Pancreas (tissue), 10 donors: Measurements from ENCODE around the gene ERC1. TPM values are rescaled to one million over a fixed set of nuclear protein-coding genes. Genes with fewer than 3 reads are reported as not detected.

ENCODE experiments used
- ATAC-seq, 4 donors: fragments of 200-7000 bp; cut with Tn5 transposase; one replicate each; pipeline versions ENCODE4 v1.8.0 to v1.9.1; 2020; ENCODE audit warnings: mild to moderate bottlenecking in 4 of 4, moderate library complexity in 4 of 4
- DNase-seq, 6 donors: peaks; one replicate each; pipeline ENCODE4 v3.0.0-alpha.2; 2020
- FAIRE-seq: peaks from 2 replicates; lab custom pipeline; 2012; peaks lifted over from hg19 to GRCh38; lab: Jason Lieb, UNC
- H3K27ac ChIP-seq, 4 donors: fragments of 200-600 bp; sonication (generic); 1 replicate in 3 of 4; 2 replicates in 1 of 4; pipeline versions ENCODE4 v1.5.0 to v1.8.0; 2020
- H3K27me3 ChIP-seq, 4 donors: fragments of 200-600 bp; one replicate each; pipeline ENCODE4 v1.8.0; 2021
- H3K36me3 ChIP-seq, 3 donors: fragments of 200-600 bp; sonication (generic) in 1 of 3; one replicate each; pipeline versions ENCODE4 v1.5.0 to v1.8.0; 2020 to 2021
- H3K4me1 ChIP-seq, 3 donors: fragments of 200-600 bp; one replicate each; pipeline ENCODE4 v1.8.0; 2021
- H3K4me3 ChIP-seq, 4 donors: fragments of 200-600 bp; sonication (generic) in 2 of 4; one replicate each; pipeline versions ENCODE4 v1.5.0 to v1.8.0; 2020 to 2021
- H3K9me3 ChIP-seq, 4 donors: fragments of 200-600 bp; one replicate each; pipeline ENCODE4 v1.8.0; 2021
- CTCF ChIP-seq, 4 donors: fragments of 200-600 bp; sonication (generic) in 3 of 4; IDR thresholded peaks; one replicate each; pipeline versions ENCODE4 v1.5.0 to v1.8.0; 2021; ENCODE audit warnings: antibody characterized with exemption in 4 of 4
- WGBS, 2 donors: extraction: QIAGEN DNeasy Blood & Tissue Kit; methylation state at CpG; one replicate each; pipeline ENCODE4 v1.1.7; 2013; 5-methylcytosine and 5-hydroxymethylcytosine counted together
- intact Hi-C, 3 donors: fragments of 100-400 bp; cut with DNase I; formaldehyde crosslinking; loops; one replicate each; pipeline versions ENCODE4 v1.11.1 to v1.14.2; 2022
- polyA plus RNA-seq, 2 donors: library from polyadenylated mRNA; stranded (reverse); fragments of 200-250 nt; gene quantifications; one replicate each; pipeline ENCODE4 v1.2.3, GENCODE V29; 2013
- total RNA-seq, 6 donors: library from RNA; stranded (reverse); fragmentation: NEBNext Ultra II Directional in 4 of 6; extraction: Animal tissue kit (Norgen Biotek cat#: 25700) in 4 of 6; gene quantifications; one replicate each; pipeline versions ENCODE4 v1.2.1 to v1.2.4, GENCODE V29; 2021 to 2023
- donor health status: healthy with polysubstance abuse.
- donor health status: DM: no; HTN: no; CAD: no; lungs with moderate emphysema.
- donor health status: DM: no; HTN: no; CAD: no.
- donor health status: control.
- donor health status: control.
- donor health status: Bipolar disorder and iron deficiency.
- donor health status: DM: yes; HTN: yes; CAD: no.
- donor health status: DM: no; HTN: no; CAD: no.
- donor health status: DM: no; HTN: no; CAD: no.
- donor health status: DM: yes; HTN: yes; CAD: no.

ERC1 gene
- total and polyA plus RNA-seq, 8 donors: 4.1 to 41.4 (median 20.5) TPM

- Histone ChIP-seq H3K4me1 (no peaks in the 10 kb centered on the region), H3K27me3 (no peaks in the 10 kb centered on the region), H3K27ac (no peak overlapping the region), H3K36me3 (no peaks in the 10 kb centered on the region), H3K4me3 (no peak overlapping the region), H3K9me3 (no peaks in the 10 kb centered on the region)
- no peak for FAIRE-seq
- no peak for ATAC-seq
- TF ChIP-seq CTCF (IDR thresholded peaks at IDR 0.05): no peak
- WGBS, 2 donors: 70 to 93% methylated on average over 2 of the region's 2 CpGs
- DNase-seq: no peak
- intact Hi-C loops: no loop called here
Measured at GRCh38 chr12:1418144-1418543, 427.1 kb downstream of the ERC1 start.

GRCh38 chr12:1419849-1420371 lies 428.9 kb downstream of the ERC1 start:
- Histone ChIP-seq H3K27me3 (no peaks in the 10 kb centered on the region), H3K27ac (no peak overlapping the region), H3K4me1 (no peaks in the 10 kb centered on the region), H3K36me3 (no peaks in the 10 kb centered on the region), H3K9me3 (no peaks in the 10 kb centered on the region), H3K4me3 (no peak overlapping the region)
- ATAC-seq: no peak
- intact Hi-C loops: no loop called here
- no peak for TF ChIP-seq CTCF (IDR thresholded peaks at IDR 0.05)
- no peak for DNase-seq
- no peak for FAIRE-seq
- WGBS, 2 donors: 83 to 85% methylated on average over 1 of the region's 1 CpG

GRCh38 chr12:1421091-1421846 lies 430.2 kb downstream of the ERC1 start:
- FAIRE-seq (no peak), DNase-seq (no peak), ATAC-seq (no peak)
- no peaks in the 10 kb centered on the region for H3K36me3 ChIP-seq
- 97 to 98% methylated on average over 11 of the region's 11 CpGs for WGBS, 2 donors
- no peaks in the 10 kb centered on the region for H3K27me3 ChIP-seq
- H3K4me3 ChIP-seq: no peak overlapping the region
- intact Hi-C loops: no loop called here
- H3K27ac ChIP-seq: no peak overlapping the region
- TF ChIP-seq CTCF (IDR thresholded peaks at IDR 0.05): no peak
- no peaks in the 10 kb centered on the region for H3K9me3 ChIP-seq
- H3K4me1 ChIP-seq: no peaks in the 10 kb centered on the region

- H3K27ac ChIP-seq: no peak overlapping the region
- no peak overlapping the region for H3K4me3 ChIP-seq
- no peaks in the 10 kb centered on the region for H3K27me3 ChIP-seq
- no peak for TF ChIP-seq CTCF (IDR thresholded peaks at IDR 0.05)
- intact Hi-C loops: no loop called here
- H3K36me3 ChIP-seq: no peaks in the 10 kb centered on the region
- no peak for ATAC-seq
- H3K4me1 ChIP-seq: no peaks in the 10 kb centered on the region
- FAIRE-seq: no peak
- WGBS, 2 donors: 91 to 93% methylated on average over 4 of the region's 4 CpGs
- no peaks in the 10 kb centered on the region for H3K9me3 ChIP-seq
- DNase-seq: no peak
Measured at GRCh38 chr12:1422604-1423315, 431.7 kb downstream of the ERC1 start.
